PC-9 (cell line): ENCODE measurements around the gene SALL1.

Experiments
- CTCF ChIP-seq: fragments of 200-600 bp; sonication (generic); conservative IDR thresholded peaks from 2 replicates; pipeline ENCODE4 v1.6.1; 2017; ENCODE audit warnings: mixed run types, antibody characterized with exemption, mild to moderate bottlenecking, moderate library complexity
- EZH2 ChIP-seq: fragments of 200-600 bp; sonication (generic); IDR thresholded peaks from 2 replicates; pipeline ENCODE4 v1.8.0; 2017; ENCODE audit warnings: antibody characterized with exemption, low read depth

- TF ChIP-seq CTCF (no peak), EZH2 (no peak)
Observed at GRCh38 chr16:51166541-51166940, 15.5 kb upstream of the SALL1 start.
